ENCODE results near the gene NT5M.
"Not testable (repeated sequence)": the region's sequence is repeated elsewhere in the genome, so short reads cannot be mapped to it uniquely, and the experiment has no call there.

NT5M gene

GRCh38 chr17:17377071-17377967, 74.1 kb downstream of the NT5M start:
- FAIRE-seq, result no peak

DNA sequence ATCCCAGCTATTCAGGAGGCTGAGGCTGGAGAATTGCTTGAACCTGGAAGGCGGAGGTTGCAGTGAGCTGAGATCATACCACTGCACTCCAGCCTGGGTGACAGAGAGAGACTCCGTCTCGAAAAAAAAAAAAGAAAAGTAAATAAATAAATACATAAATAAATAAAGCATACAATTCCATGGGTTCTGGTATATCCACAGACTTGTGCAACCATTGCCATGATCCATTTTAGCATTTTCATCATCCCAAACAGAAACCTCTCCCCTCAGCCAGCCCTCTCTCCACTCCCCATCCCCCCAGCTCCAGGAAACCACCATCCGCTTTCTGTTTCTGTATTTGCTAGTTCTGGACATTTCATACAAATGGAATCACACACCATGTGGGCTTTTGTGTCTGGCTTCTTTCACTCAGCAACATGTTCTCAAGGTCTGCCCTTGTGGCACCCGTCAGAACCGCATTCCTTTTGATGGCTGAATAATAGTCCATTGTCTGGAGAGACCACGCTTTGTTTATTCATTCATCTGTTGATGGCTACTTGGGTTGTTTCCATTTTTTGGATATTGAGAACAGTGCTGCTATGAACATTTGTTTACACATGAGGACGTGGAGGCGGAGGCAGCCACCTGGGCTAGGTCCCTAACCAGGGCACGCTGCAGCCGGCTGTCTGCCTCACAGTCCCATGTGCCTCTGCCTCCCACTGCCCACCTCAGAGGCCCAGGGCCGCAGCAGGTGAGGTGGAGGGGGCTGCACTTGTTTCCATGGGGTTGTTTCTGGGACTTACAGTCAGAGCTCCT, 76.2 kb downstream of the NT5M start:
- no peak for FAIRE-seq

- no peak for FAIRE-seq
Observed at GRCh38 chr17:17380145-17380925, 77.2 kb downstream of the NT5M start.

DNA sequence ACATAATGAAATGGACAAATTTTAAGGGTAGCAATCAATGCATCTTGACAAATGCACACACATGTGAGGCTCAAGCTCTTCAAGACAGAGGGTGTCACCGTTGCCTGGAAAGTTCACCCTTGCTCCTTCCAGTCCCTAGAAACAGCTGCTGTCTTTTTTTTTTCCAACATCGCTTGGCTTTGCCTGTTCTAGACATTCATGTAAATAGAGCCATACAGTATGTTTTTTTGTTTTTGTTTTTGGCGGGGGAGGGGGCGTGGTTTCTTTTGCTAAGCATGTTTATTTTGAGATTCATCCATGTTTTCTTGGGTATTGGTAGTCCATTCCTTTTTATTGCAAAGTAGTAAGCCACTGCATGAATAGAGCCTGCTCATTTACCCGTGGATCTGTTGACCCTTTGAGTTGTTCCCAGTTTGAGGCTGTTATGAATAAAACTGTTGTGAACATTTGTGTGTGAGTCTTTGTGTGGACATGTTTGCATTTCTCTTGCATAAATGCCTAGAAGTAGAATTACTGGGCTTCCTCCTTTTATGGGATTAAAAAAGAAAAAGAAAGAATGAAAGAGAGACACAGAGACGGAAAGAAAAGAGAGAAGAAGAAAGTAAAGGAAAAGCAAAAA, 78.4 kb downstream of the NT5M start:
- FAIRE-seq, result no peak

- no peak for FAIRE-seq
Observed at GRCh38 chr17:17382065-17382459, 78.9 kb downstream of the NT5M start.

DNA sequence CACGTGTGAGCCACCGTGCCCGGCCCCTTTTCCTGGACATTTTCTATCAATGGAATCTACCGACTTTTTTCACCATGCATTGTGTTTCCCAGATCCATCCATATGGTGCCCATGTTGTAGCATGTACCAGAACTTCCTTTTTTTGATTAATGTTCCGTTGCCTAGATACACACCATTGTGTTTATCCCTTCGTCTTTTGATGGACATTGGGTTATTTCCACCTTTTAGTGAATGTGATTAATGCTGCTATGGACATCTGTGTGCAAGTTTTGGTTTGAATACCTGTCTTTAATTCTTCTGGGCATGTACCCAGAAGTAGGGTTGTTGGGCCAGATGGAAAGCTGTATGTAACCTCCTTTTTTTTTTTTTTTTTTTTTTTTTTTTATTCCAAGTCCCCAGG, 79.8 kb downstream of the NT5M start:
- no peak for FAIRE-seq

DNA sequence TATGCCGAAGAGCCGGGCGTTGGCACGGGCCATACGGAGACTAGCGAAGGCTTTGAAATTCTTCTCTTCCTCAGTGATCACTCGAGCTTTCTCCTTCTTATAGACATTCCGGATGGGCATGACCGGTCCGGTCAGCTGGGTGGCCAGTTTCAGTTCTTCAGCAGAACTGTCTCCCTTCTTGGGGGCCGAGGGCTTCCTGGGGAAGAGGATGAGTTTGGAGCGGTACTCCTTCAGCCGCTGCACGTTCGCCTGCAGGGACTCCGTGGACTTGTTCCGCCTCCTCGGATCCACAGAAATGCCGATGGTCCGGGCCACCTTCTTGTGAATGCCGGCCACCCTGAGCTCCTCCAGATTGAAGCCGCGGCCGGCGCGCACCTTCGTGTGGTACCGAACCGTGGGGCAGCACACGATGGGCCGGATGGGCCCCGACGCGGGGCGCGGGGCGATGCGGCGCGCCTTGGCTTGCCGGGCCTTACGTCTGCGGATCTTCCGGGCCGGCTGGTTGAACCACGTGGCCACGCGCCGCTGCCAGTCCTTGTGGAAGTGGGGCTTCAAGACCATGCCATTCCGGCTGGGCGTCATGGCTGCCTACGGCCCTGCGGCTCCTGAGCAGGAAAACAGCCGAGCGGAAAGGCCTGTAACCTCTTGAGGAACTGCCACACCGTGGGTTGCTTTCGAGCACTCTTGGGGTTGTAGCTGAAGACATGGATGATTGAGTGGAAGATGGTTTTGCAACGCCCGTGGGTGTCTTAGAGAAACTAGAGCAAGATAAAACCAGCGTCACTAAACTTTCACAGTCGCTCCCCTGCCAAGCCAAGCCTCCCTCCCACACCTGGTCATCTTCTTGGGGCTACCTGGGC, 80.5 kb downstream of the NT5M start:
- not testable (repeated sequence) for FAIRE-seq

- no peak for FAIRE-seq
Observed at GRCh38 chr17:17384291-17384615, 81.1 kb downstream of the NT5M start.

DNA sequence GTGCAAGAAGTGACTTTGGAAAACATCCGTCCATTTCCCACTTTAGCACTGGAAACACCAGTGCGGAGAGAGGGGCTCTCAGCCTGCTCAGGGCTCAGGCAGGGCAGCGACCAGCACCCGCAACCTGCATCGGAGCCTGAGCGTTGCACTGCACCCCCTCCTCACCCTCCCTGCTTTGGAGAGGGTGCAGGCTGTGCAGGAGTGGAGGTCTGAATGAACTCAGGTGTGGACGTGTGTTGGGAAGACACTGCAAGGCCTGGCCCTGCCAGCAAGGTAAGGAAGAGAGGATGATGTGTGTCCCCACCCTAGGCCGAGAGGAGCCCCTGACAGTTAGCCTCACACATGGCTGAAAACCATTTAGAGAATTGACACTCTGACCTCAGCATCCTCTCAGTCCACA, 81.8 kb downstream of the NT5M start:
- no peak for FAIRE-seq

DNA sequence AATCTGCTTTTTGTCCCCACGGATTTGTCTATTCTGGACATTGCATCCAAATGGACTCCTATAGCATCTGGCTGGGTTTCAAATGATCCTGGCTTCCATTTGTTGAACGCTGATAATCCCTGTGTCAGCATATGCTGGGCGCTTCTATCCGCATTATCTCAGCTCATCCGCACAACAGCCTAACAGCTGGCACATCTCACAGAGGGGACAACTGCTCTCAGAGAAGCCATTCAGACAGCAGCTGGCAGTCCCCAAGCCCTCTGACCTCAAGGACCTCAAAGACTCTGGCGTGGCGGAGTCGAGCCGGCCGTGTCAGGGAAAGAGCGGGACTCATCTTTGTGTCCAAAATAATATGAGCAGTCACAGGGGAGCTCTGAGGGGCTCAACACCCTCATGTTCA, 82.3 kb downstream of the NT5M start:
- no peak for FAIRE-seq

DNA sequence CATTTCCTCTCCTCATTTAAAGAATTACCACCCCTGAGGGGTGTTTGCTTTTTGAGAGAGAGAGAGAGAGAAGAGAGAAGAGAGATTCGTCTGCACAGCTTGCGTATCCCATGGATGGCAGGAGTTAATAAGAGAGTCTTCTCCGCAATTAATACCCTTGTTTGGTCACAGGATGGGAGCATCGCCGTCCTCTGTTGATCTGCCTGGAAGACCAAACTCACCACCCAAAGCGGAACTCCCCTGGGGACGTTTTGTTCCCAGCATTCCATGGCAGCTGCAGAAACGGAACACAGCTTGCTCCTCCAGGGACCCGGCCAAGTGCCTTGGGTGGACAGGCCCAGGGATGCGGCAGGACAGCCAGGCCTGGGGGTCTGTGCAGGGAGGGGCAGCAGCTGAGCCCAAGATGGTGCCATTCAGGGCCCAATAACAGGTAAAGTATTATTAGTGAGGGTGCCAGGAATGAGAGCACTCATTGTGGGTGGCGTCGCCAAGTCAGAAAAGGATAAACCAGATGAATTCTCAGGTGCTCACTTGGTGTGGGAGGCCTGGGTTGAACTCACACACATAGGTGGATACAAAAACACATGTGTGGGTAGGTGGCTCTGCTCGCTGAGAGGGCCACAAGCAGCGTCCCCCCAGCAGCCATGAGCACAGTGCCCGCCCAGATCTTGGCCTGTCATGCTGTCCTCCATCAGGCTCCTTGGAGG, 83.1 kb downstream of the NT5M start:
- FAIRE-seq, result no peak

GRCh38 chr17:17387017-17387497, 83.9 kb downstream of the NT5M start:
- FAIRE-seq, result no peak

- FAIRE-seq, result no peak
Observed at GRCh38 chr17:17387498-17388362, 84.6 kb downstream of the NT5M start.

DNA sequence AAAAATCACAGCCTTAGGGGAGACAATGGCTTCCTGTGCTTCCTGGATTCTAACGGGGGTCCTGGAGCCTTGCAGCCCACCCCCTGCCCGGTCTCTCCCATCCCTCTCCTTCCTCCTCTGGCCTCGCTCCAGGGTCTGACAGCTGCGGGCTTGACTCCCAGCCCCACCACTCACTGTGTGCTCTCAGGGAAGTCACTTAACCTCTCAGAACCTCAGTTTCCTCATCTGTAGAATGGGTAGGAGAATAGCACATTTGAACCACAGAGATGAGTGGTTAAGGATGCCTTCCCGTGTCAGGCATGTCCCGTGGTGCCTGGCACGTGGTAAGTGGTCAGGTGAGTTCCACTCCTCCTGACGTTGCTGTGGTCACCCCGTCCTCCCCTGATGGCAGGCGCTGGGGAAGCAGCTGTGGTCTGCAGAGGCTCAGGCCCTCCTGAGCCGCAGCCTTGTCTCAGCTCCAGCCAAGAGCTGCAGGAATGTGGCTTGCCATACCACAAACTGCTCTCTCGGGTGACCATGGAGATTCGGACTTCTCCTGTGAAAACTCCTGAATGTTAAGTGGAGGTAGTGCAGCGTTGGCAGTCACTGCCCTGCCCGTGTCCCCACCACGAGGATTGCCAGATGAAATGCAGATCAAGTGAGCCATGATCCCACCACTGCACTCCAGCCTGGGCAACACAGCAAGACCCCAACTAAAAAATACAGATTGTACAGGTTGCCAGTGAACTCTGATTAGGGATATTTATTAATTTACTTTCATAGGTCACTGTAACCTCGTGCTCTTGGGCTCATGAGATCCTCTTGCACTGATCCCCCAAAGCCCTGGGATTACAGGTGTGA, 85.7 kb downstream of the NT5M start:
- FAIRE-seq, result no peak

GRCh38 chr17:17391668-17392370, 88.6 kb downstream of the NT5M start:
- no peak for FAIRE-seq

- FAIRE-seq, result no peak
Observed at GRCh38 chr17:17393976-17394375, 90.8 kb downstream of the NT5M start.

GRCh38 chr17:17394494-17394893, 91.3 kb downstream of the NT5M start:
- no peak for FAIRE-seq

DNA sequence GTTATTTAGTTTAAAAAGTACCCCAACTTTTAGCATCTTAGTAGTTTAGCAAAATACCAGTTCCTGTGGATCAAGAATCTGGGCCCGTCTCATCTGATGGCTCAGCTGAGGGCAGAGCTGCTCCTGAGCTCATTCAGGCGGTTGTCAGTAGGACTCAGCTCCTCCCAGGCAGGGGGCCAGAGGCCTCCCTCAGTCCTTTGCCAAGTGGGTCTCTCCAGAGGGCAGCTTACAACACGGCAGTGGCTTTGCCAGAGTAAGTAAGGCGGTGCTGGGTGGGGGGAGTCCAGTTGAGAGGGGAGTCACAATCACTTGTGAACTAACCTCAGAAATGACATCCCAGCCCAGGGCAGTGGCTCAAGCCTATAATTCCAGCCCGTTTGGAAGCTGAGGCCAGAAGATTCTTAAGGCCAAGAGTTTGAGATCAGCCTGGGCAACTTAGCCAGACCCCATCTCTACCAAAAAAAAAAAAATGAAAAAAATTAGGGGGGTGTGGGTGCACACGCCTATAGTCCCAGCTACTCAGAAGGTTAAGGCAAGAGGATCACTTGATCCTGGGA, 92.2 kb downstream of the NT5M start:
- FAIRE-seq, result no peak

All from TTC549 (cell line).